Forelimb muscle (tissue), 1 donor: Measurements from ENCODE around the gene CDH23. TPM values are rescaled to one million over a fixed set of nuclear protein-coding genes. Genes with fewer than 3 reads are reported as not detected.

ENCODE experiments used
- DNase-seq: peaks from one replicate; pipeline ENCODE4 v3.0.0-alpha.2; 2013; ENCODE audit warnings: low read depth
- polyA plus RNA-seq: library from polyadenylated mRNA; unstranded; fragments of 120-200 nt; gene quantifications from one replicate; pipeline ENCODE4 v1.2.1, GENCODE V29; 2013; ENCODE audit not compliant: insufficient read length

The CDH23 gene
- polyA plus RNA-seq, 1 donor = 4.1 TPM

GRCh38 chr10:71707240-71707789 lies 310.6 kb downstream of the CDH23 start:
- no peak for DNase-seq

- DNase-seq = no peak
Observed at GRCh38 chr10:71708301-71708703, 311.6 kb downstream of the CDH23 start.

GRCh38 chr10:71708897-71709882 lies 312.5 kb downstream of the CDH23 start:
- DNase-seq = no peak

DNA sequence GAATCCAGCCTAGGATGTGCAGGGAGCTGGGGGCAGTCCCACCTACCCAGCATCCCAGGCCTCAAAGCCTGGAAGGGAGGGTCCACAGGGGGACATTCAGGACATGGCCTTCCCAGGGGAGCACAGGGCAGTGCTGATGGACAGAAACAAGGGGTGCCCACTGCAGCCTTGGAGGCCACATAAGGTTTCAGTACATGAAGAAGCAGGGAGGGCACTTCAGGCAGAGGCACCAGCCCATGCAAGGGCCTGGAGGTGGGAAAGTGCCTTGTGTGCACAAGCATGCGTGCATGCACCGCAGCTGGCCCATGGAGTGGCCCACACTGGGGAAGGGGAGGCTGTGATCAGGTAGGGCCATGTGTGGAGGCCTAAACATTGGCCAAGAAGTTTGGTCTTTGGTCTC lies 313.8 kb downstream of the CDH23 start:
- DNase-seq = no peak

DNA sequence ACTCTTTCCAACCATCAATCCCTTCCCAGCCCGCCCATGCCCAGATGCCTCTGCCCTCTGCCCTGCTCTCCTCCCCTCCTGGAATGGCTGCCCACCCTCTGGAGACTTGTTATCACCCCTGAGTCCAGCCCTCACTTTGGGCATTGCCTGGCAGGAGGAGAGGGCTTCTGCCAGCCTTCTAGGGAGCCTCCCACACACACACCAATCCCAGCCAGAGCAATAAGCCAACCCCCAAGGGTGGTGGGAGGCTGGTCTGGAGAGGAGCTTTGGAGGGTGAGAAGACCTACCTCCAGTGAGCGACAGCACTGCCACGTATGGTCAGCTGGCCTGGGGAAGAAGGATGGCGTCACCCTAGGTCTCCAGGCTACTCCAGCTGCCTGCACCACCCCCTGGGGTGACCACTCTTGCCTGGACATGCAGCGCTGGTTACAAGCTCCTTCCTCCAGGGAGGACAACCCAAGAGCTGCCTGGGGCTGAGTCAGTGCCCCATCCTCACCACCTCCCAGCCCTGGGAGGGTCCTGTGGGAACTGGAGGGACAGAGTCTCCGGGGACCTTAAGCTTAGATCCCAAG lies 314.4 kb downstream of the CDH23 start:
- DNase-seq = no peak

DNA sequence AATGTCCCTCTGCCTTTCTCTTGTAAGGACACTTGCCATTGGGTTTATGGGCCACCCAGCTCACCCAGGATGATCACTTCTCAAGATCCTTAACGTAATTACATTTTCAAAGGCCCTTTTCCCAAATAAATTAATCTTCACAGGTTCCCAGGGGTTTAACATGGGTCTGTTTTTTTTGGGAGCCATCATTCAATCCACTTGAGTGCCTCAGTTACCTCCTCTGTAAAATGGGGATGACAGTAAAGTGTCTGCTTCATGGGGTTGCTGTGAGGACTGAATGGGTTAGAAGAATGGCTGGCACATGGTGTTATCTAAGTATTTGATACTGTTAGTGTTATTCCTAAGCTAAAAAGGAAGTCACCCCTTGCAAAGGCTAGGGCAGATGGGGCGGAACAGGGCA lies 315.4 kb downstream of the CDH23 start:
- no peak for DNase-seq

DNA sequence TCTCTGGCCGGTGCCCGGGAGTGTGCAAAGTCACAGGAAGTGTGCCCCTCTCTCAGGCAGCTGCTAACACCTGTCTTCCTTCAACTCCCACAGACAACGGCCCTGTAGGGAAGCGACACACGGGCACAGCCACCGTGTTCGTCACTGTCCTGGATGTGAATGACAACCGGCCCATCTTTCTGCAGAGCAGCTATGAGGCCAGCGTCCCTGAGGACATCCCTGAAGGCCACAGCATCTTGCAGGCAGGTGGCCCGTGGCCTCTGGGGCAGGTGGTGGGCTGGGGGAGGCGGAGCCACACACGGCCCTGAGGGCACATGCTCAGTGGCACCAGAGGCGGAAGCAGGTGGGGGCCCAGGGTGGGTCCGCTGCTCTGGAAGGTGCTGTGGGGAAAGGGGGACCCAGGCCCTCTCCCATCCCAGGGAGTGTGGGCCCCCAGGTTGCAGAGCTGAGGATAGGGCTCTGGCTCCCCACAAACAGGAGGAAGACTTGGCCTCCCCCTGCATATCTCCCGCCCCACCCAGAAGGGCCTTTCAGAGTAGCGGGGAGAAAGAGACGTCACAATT lies 315.9 kb downstream of the CDH23 start:
- no peak for DNase-seq

- DNase-seq = no peak
Observed at GRCh38 chr10:71713135-71714030, 316.7 kb downstream of the CDH23 start.

DNA sequence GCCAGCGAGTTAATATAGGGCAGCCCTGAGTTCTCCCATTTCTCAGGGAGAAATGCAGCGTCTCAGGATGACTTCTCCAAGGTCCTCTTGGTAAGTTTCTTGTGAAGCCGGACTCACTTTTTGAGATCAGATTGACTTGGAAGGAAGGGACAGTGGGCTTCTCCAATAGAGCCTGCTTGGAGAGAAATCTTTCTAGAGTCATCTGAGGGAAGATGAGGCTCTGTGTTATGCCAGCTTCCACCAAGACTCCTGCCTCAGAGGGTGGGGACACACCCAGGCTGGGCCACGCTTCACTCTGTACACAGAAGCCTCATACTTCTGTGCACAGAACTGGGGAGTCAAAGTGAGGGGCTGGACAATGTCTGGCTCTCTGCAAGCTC lies 317.3 kb downstream of the CDH23 start:
- no peak for DNase-seq

DNA sequence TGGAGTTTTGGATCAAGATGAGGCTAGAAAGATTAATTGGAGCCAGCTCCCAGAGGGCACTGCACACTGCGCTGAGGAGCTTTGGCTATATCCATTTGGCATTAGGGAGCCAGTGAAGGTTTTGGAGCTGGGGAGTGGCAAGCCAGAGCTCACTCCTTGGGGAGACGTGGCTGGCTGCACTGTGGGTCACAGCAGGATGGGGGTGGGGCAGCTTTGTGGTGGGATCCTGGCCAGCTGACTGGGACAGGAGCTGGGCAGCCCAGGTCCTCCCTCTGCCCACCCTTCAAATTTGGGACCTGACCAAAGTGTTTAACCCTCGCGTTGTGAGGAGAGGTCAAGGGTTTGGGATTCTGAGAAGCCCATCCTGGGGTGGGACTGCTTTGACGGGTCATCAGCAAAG lies 317.9 kb downstream of the CDH23 start:
- no peak for DNase-seq

- DNase-seq = no peak
Observed at GRCh38 chr10:71715026-71715425, 318.3 kb downstream of the CDH23 start.

DNA sequence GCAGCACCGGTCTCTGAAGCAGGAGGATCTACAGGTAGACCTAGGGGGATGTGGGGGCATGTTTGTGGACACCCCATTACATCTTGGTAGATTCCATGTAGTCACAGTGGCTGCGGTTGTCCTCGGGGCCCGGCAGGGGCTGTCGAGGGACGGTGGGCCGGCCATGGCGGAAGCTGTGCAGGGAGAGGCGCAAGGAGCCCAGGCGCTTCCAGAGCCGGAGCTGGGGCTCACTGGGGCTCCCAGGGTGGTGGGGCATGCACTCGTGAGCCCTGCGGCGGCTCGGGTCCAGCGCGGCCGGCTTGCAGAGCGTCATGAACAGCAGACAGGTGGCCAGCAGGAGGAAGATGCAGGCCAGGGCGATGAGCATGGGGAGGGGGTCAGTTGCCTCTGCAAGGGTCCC lies 319.1 kb downstream of the CDH23 start:
- no peak for DNase-seq

DNA sequence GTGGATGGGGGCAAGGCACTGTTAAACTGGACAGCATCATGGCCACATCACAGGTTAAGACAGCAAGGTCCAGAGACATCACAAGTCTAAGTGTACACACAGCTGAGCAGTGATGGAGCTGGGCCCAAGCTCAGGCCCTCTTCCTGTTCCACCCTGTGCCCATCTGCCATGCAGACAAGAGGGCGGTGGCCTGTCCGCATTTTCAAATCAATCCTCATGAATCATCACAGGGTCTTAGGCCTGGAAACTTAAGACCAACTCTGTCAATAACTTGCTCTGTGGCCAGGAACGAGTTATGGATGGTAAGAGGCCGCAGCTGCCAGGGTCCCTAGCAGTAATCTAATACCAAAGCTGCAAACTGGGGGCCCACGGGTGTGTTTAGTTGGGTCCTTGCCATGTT lies 319.7 kb downstream of the CDH23 start:
- no peak for DNase-seq

DNA sequence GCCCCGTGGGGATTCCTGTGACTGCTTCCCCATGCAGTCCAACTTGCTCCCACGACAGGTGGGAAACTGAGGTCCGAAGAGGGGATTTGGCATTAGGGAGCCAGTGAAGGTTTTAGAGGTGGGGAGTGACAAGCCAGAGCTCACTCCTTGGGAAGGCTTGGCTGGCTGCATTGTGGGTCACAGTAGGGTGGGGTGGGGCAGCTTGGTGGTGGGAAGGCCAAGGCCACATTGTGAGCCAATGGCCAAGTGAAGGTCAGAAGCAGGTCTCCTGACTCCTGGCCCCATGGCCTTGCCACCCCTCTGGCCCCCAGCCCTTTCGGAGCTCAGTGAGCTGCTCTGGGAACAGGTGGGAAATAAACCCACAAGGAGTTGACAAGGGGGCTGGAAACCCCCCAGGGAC lies 320.3 kb downstream of the CDH23 start:
- DNase-seq = no peak

DNA sequence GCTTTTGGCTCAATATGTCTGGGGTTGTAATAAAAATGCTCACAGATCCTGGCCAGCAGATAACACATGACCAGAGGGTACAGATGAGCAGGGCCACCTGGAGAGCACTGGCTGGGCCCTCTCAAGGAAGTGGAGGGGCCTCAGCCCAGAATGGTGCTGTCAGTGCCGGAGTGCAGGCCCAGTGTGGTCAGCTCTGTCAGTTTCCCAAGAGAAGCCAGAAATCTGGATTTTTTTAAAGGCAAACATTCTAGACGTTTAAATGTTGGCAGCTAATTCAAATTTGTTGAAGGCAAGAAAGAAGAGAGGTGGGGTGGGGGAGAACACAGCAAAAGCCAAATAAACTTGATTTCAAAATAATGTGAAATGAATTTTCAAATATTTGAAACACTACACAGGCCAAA lies 320.8 kb downstream of the CDH23 start:
- DNase-seq = no peak

DNA sequence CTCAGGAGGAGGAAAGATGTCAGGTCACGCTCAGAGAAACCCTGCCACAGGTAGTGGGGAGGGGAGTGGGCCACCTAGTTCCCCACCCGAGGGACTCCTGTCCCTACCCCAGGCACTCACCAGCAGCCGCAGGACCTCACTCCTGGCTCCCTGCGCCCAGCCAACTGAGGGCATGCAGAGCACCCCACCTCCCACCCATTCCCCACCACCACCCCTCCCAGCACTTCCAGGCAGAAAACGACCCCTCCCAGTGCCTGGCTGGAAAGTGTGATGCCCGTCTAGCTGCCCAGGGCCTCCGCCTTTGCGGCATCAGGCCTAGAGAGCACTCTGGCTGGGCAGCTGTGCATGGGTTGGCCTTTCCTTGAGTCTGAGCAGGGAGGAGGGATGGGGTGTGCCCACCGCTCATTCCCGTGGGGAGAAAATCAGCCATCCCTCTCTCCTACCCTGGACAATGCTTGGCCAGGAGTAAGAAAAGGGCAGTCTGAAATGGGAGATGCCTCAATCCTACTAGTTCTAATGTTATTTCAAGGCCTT lies 321.5 kb downstream of the CDH23 start:
- no peak for DNase-seq

- DNase-seq = no peak
Observed at GRCh38 chr10:71719042-71719441, 322.3 kb downstream of the CDH23 start.

DNA sequence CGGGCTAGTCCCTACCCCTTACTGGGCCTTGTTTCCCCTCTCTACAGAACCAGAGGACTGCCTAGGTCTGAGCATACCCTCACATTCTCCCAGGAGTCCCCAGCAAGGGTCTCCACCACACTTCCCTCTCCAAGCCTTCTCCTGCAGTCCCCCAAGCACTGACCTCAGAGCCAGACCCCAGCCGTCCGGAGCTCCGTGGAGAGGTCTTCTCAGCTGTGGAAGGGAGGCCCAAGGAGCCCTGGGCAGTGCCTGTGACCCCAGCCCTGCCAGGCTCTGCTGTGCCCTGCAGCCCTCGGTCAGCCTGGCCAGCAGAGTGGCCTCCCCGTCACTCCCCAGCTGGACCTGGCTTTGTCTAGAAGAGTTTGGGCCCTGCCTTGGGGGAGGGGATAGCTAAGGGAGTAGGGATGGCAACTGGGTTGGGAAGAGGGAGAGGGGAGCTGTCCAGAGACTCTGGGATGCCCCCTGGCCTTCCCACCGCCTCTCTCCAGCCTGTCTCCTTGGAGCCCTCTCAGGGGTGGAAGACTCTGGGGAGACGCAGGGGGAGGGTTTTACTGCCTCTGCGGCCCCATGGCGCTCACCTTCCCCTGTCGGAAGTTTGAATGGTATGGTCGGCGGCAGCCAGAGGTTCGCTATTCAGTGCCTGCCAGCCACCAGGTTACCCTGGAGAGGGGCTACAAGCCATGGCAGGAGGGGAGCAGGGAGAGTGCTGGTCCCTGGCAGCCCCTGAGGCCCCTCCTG lies 322.9 kb downstream of the CDH23 start, which contains the start of gene C10orf105:
C10orf105 (minus strand) TSS at position 315 of the 738 bp plus-strand sequence. CDS start 3,441 bp downstream, outside the sequence.
- no peak for DNase-seq

DNA sequence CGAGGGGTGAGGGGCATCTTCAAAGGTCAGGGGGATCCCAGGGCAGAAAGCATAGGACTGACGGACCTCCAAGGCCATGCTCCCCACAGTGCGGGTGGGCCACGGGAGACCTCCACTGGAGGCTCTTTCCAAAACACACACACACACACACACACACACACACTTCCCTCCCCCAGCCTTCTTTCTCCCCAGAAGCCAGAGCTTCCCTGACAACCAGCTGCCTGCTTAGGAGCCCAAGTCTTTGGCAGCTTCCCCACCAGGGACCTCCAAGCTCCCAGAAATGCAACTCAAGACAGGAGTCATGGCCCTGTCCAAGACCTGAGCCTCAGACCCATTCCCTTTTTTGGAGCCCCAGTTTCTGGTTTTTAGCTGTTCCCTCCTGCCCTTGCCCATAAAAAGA lies 323.6 kb downstream of the CDH23 start:
- no peak for DNase-seq

GRCh38 chr10:71721313-71721712 lies 324.6 kb downstream of the CDH23 start:
- DNase-seq = no peak
